Measurements from ENCODE around the gene COL5A1. TPM values are rescaled to one million over a fixed set of nuclear protein-coding genes. Genes with fewer than 3 reads are reported as not detected.

COL5A1 gene
- total RNA-seq, 1 experiment from 2014 or later: 9.5 TPM

DNA sequence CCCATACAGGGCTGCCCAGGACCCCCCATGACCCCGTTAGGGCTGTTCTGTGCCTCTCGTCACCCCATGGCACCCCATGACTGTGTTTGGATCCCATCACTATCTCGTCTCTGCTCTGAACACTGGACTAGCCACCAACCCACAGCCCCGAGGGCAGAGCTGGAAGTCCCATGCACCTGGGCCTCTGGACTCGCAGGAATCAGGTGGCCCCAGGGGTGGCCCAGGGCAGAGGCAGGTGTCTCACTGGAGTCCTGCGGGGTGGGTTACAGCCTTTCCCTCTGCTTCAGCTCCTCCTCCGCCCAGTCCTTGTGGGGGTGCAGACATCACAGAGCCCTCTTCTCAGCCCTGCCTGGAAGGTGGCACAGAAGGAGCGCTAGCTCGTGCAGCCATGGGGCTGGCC, 79.7 kb downstream of the COL5A1 start:
- TF ChIP-seq, protein P1, sequence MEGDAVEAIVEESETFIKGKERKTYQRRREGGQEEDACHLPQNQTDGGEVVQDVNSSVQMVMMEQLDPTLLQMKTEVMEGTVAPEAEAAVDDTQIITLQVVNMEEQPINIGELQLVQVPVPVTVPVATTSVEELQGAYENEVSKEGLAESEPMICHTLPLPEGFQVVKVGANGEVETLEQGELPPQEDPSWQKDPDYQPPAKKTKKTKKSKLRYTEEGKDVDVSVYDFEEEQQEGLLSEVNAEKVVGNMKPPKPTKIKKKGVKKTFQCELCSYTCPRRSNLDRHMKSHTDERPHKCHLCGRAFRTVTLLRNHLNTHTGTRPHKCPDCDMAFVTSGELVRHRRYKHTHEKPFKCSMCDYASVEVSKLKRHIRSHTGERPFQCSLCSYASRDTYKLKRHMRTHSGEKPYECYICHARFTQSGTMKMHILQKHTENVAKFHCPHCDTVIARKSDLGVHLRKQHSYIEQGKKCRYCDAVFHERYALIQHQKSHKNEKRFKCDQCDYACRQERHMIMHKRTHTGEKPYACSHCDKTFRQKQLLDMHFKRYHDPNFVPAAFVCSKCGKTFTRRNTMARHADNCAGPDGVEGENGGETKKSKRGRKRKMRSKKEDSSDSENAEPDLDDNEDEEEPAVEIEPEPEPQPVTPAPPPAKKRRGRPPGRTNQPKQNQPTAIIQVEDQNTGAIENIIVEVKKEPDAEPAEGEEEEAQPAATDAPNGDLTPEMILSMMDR (conservative IDR thresholded peaks at IDR 0.05): no peak
- H3T11ph ChIP-seq (ENCODE audit: low read length): no peak overlapping the region
- no peaks in the 10 kb centered on the region for H3K23me2 ChIP-seq (ENCODE audit: insufficient read length, low read depth, low read length, poor library complexity, severe bottlenecking)
- H3K18ac ChIP-seq (ENCODE audit: insufficient read length, low read depth, low read length): no peak overlapping the region
- no peak overlapping the region; the same call in 1 of the 2 replicates for H3K14ac ChIP-seq (ENCODE audit: insufficient read depth, low read length)
- H3K27me3 ChIP-seq (ENCODE audit: insufficient read depth, low read length): no peaks in the 10 kb centered on the region
- no peak for DNase-seq
- H3K79me1 ChIP-seq (ENCODE audit: insufficient read depth, low read depth, low read length, poor library complexity, severe bottlenecking): no peaks in the 10 kb centered on the region
- no peak overlapping the region for H2BK120ac ChIP-seq (ENCODE audit: low read depth, low read length, poor library complexity, severe bottlenecking)
- no peak overlapping the region for H2AK5ac ChIP-seq (ENCODE audit: insufficient read length, low read length)
- H2BK15ac ChIP-seq (ENCODE audit: low read depth, low read length): no peak overlapping the region
- H3K4me2 ChIP-seq (ENCODE audit: insufficient read depth, insufficient read length, low read length): no peak overlapping the region
- H3K27ac ChIP-seq (ENCODE audit: insufficient read length, low read depth, low read length): no peak overlapping the region
- no peaks in the 10 kb centered on the region for H3K4me1 ChIP-seq (ENCODE audit: insufficient read depth, low read length)
- Mint-ChIP-seq H3K4me3 (no peak overlapping the region), H3K27me3 (ENCODE audit: low read depth) (no peaks in the 10 kb centered on the region; the same call in 1 of the 2 replicates), H3K4me1 (peaks cover 3 to 6% of the 10 kb centered on the region in 2 experiments; a peak in 3 of 4 replicates), H3K9me3 (no peaks in the 10 kb centered on the region), H3K36me3 (ENCODE audit: insufficient read depth in 1 of 3, low read depth in 3 of 3) (no peaks in the 10 kb centered on the region; a peak in 1 of 7 replicates), H3K27ac (no peak overlapping the region)
- H3K4ac ChIP-seq (ENCODE audit: low read depth, low read length): no peak overlapping the region
- no peaks in the 10 kb centered on the region for H3K9me3 ChIP-seq (ENCODE audit: control insufficient read depth, low read depth, low read length)
- no CpG with 5 or more reads among the region's 9 CpGs for WGBS (ENCODE audit: extremely low coverage, insufficient read length, low lambda C conversion rate)
- no peak overlapping the region for H3K9ac ChIP-seq (ENCODE audit: extremely low read depth, insufficient read length, low read length)
- no peak overlapping the region for H2BK5ac ChIP-seq (ENCODE audit: insufficient read length, low read length)
- H4K8ac ChIP-seq (replicated peaks; ENCODE audit: insufficient read length, low read depth, low read length): no peak overlapping the region
- no peak overlapping the region for H4K91ac ChIP-seq (ENCODE audit: insufficient read length, low read depth, low read length)
- H2BK12ac ChIP-seq (ENCODE audit: insufficient read length, low read depth, low read length): no peak overlapping the region
- H3K56ac ChIP-seq (ENCODE audit: insufficient read length, low read depth, low read length): no peak overlapping the region
- no peak overlapping the region for H3K23ac ChIP-seq (ENCODE audit: insufficient read length, low read depth, low read length)
- no peak overlapping the region for H4K5ac ChIP-seq (ENCODE audit: insufficient read length, low read depth, low read length)
- H4K20me1 ChIP-seq (ENCODE audit: control insufficient read depth, insufficient read depth, insufficient read length): no peaks in the 10 kb centered on the region
- H2BK20ac ChIP-seq (ENCODE audit: low read depth, low read length, poor library complexity, severe bottlenecking): no peak overlapping the region
- no peak overlapping the region for H2AFZ ChIP-seq (ENCODE audit: low read length)
- no peaks in the 10 kb centered on the region for H3K79me2 ChIP-seq (ENCODE audit: insufficient read depth, low read length)
